ENCODE results near the gene SUFU. TPM values are rescaled to one million over a fixed set of nuclear protein-coding genes. Genes with fewer than 3 reads are reported as not detected.

Gene SUFU
- total and polyA plus RNA-seq, 2 of the 13 experiments (the other 11 are each of a cell fraction or from before 2014, with no cell fraction given), result 2.9 to 5.5 TPM

- no peak for TF ChIP-seq XBP1 (CRISPR knock-in tag; IDR thresholded peaks at IDR 0.05)
- TF ChIP-seq, protein P1, sequence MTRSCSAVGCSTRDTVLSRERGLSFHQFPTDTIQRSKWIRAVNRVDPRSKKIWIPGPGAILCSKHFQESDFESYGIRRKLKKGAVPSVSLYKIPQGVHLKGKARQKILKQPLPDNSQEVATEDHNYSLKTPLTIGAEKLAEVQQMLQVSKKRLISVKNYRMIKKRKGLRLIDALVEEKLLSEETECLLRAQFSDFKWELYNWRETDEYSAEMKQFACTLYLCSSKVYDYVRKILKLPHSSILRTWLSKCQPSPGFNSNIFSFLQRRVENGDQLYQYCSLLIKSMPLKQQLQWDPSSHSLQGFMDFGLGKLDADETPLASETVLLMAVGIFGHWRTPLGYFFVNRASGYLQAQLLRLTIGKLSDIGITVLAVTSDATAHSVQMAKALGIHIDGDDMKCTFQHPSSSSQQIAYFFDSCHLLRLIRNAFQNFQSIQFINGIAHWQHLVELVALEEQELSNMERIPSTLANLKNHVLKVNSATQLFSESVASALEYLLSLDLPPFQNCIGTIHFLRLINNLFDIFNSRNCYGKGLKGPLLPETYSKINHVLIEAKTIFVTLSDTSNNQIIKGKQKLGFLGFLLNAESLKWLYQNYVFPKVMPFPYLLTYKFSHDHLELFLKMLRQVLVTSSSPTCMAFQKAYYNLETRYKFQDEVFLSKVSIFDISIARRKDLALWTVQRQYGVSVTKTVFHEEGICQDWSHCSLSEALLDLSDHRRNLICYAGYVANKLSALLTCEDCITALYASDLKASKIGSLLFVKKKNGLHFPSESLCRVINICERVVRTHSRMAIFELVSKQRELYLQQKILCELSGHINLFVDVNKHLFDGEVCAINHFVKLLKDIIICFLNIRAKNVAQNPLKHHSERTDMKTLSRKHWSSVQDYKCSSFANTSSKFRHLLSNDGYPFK (CRISPR knock-in tag; IDR thresholded peaks at IDR 0.05; ENCODE audit: borderline replicate concordance), result no peak
- no peak for TF ChIP-seq NR2F6 (IDR thresholded peaks at IDR 0.05)
- TF ChIP-seq NR2F6 (CRISPR knock-in tag; IDR thresholded peaks at IDR 0.05), result no peak
- TF ChIP-seq ZNF766 (CRISPR knock-in tag; IDR thresholded peaks at IDR 0.05; ENCODE audit: borderline replicate concordance), result no peak
- TF ChIP-seq MBD4 (IDR thresholded peaks at IDR 0.05; ENCODE audit: borderline replicate concordance, low read length), result no peak
- TF ChIP-seq CENPX (CRISPR knock-in tag; IDR thresholded peaks at IDR 0.05), result no peak
- TF ChIP-seq CAMTA2 (CRISPR knock-in tag; IDR thresholded peaks at IDR 0.05; ENCODE audit: borderline replicate concordance), result no peak
- TF ChIP-seq PATZ1 (CRISPR knock-in tag; IDR thresholded peaks at IDR 0.05), result peak; percentile 70
- TF ChIP-seq, protein P2, sequence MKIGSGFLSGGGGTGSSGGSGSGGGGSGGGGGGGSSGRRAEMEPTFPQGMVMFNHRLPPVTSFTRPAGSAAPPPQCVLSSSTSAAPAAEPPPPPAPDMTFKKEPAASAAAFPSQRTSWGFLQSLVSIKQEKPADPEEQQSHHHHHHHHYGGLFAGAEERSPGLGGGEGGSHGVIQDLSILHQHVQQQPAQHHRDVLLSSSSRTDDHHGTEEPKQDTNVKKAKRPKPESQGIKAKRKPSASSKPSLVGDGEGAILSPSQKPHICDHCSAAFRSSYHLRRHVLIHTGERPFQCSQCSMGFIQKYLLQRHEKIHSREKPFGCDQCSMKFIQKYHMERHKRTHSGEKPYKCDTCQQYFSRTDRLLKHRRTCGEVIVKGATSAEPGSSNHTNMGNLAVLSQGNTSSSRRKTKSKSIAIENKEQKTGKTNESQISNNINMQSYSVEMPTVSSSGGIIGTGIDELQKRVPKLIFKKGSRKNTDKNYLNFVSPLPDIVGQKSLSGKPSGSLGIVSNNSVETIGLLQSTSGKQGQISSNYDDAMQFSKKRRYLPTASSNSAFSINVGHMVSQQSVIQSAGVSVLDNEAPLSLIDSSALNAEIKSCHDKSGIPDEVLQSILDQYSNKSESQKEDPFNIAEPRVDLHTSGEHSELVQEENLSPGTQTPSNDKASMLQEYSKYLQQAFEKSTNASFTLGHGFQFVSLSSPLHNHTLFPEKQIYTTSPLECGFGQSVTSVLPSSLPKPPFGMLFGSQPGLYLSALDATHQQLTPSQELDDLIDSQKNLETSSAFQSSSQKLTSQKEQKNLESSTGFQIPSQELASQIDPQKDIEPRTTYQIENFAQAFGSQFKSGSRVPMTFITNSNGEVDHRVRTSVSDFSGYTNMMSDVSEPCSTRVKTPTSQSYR (CRISPR knock-in tag; IDR thresholded peaks at IDR 0.05; ENCODE audit: borderline replicate concordance), result no peak; the same call in 1 of the 2 replicates
- no peak for TF ChIP-seq ZC3H4 (CRISPR knock-in tag; IDR thresholded peaks at IDR 0.05; ENCODE audit: borderline replicate concordance)
- peak; percentile 87 for TF ChIP-seq NFYB (CRISPR knock-in tag; IDR thresholded peaks at IDR 0.05)
- TF ChIP-seq, protein P3, sequence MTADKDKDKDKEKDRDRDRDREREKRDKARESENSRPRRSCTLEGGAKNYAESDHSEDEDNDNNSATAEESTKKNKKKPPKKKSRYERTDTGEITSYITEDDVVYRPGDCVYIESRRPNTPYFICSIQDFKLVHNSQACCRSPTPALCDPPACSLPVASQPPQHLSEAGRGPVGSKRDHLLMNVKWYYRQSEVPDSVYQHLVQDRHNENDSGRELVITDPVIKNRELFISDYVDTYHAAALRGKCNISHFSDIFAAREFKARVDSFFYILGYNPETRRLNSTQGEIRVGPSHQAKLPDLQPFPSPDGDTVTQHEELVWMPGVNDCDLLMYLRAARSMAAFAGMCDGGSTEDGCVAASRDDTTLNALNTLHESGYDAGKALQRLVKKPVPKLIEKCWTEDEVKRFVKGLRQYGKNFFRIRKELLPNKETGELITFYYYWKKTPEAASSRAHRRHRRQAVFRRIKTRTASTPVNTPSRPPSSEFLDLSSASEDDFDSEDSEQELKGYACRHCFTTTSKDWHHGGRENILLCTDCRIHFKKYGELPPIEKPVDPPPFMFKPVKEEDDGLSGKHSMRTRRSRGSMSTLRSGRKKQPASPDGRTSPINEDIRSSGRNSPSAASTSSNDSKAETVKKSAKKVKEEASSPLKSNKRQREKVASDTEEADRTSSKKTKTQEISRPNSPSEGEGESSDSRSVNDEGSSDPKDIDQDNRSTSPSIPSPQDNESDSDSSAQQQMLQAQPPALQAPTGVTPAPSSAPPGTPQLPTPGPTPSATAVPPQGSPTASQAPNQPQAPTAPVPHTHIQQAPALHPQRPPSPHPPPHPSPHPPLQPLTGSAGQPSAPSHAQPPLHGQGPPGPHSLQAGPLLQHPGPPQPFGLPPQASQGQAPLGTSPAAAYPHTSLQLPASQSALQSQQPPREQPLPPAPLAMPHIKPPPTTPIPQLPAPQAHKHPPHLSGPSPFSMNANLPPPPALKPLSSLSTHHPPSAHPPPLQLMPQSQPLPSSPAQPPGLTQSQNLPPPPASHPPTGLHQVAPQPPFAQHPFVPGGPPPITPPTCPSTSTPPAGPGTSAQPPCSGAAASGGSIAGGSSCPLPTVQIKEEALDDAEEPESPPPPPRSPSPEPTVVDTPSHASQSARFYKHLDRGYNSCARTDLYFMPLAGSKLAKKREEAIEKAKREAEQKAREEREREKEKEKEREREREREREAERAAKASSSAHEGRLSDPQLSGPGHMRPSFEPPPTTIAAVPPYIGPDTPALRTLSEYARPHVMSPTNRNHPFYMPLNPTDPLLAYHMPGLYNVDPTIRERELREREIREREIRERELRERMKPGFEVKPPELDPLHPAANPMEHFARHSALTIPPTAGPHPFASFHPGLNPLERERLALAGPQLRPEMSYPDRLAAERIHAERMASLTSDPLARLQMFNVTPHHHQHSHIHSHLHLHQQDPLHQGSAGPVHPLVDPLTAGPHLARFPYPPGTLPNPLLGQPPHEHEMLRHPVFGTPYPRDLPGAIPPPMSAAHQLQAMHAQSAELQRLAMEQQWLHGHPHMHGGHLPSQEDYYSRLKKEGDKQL (CRISPR knock-in tag; IDR thresholded peaks at IDR 0.05; ENCODE audit: low read depth), result no peak
- no peak for TF ChIP-seq MATR3 (CRISPR knock-in tag; IDR thresholded peaks at IDR 0.05)
- no peak for TF ChIP-seq ZNF543 (CRISPR knock-in tag; IDR thresholded peaks at IDR 0.05)
- no peak for TF ChIP-seq NFKBIZ (CRISPR knock-in tag; IDR thresholded peaks at IDR 0.05)
Measured at GRCh38 chr10:102503264-102504178, at the start of gene SUFU (continued).

All from HepG2 (cell line).